HepG2 (cell line): Measurements from ENCODE around the gene SERTAD3.

ENCODE experiments used
- ATF2 ChIP-seq: sonication (generic); formaldehyde crosslinking; IDR thresholded peaks from 2 replicates; pipeline ENCODE4 v1.4.0; 2020; ENCODE audit warnings: missing genetic modification reagents
- BRCA1 ChIP-seq: sonication (generic); formaldehyde crosslinking; IDR thresholded peaks from 2 replicates; pipeline ENCODE4 v1.4.0; 2020; ENCODE audit warnings: missing genetic modification reagents
- ELF4 ChIP-seq: sonication (generic); formaldehyde crosslinking; IDR thresholded peaks from 2 replicates; pipeline ENCODE4 v1.5.0; 2020; ENCODE audit warnings: missing genetic modification reagents, mild to moderate bottlenecking, moderate library complexity, borderline replicate concordance
- ZZZ3 ChIP-seq: sonication (generic); formaldehyde crosslinking; IDR thresholded peaks from 2 replicates; pipeline ENCODE4 v1.4.0; 2020; ENCODE audit warnings: missing genetic modification reagents, mild to moderate bottlenecking, borderline replicate concordance
- TF ChIP-seq, protein P1 (sequence below): sonication (generic); formaldehyde crosslinking; IDR thresholded peaks from 2 replicates; pipeline ENCODE4 v1.4.0; 2020; ENCODE audit warnings: missing genetic modification reagents, mild to moderate bottlenecking, borderline replicate concordance

DNA sequence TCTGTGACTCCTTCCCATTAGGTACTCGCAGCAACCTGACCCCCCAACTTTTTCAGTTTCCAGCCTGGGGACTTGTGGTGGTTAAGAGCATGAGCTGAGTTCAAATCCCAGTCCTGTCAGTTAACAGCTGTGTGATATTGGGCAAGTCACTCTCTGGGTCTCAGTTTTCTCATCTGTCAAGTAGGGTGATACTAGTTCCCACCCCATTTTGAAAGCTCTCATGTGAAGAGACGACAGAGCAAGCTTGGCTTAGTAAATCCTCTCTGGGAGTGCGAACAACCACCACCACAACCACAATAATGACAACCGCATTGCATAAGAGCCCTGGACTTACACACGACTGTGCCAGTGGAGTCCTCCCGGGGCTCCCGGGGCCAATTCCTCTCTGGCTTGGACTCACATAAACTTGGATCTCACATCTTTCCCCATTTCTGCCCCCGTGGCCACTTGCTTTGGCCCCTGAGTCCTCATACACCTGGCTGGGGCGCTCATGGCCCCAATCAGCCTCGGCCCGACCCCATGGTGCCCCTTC lies 21.0 kb upstream of the SERTAD3 start:
- TF ChIP-seq ELF4 (CRISPR knock-in tag): no peak
- TF ChIP-seq, protein P1, sequence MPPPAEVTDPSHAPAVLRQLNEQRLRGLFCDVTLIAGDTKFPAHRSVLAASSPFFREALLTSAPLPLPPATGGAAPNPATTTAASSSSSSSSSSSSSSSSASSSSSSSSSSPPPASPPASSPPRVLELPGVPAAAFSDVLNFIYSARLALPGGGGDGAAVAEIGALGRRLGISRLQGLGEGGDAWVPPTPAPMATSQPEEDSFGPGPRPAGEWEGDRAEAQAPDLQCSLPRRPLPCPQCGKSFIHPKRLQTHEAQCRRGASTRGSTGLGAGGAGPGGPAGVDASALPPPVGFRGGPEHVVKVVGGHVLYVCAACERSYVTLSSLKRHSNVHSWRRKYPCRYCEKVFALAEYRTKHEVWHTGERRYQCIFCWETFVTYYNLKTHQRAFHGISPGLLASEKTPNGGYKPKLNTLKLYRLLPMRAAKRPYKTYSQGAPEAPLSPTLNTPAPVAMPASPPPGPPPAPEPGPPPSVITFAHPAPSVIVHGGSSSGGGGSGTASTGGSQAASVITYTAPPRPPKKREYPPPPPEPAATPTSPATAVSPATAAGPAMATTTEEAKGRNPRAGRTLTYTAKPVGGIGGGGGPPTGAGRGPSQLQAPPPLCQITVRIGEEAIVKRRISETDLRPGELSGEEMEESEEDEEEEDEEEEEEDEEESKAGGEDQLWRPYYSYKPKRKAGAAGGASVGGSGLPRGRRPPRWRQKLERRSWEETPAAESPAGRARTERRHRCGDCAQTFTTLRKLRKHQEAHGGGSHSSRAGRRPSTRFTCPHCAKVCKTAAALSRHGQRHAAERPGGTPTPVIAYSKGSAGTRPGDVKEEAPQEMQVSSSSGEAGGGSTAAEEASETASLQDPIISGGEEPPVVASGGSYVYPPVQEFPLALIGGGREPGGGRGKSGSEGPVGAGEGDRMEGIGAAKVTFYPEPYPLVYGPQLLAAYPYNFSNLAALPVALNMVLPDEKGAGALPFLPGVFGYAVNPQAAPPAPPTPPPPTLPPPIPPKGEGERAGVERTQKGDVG (CRISPR knock-in tag): no peak
- TF ChIP-seq BRCA1 (CRISPR knock-in tag): no peak
- TF ChIP-seq ATF2: no peak
- TF ChIP-seq ZZZ3 (CRISPR knock-in tag): no peak
